IMR-90 (cell line): ENCODE data around the gene CAMTA1. TPM values are rescaled to one million over a fixed set of nuclear protein-coding genes. Genes with fewer than 3 reads are reported as not detected.
"Not testable (repeated sequence)": the region's sequence is repeated elsewhere in the genome, so short reads cannot be mapped to it uniquely, and the experiment has no call there.

ENCODE experiments used
- ATAC-seq: fragments of 200-7000 bp; cut with Tn5 transposase; 2 replicates; pipeline ENCODE4 v1.9.1; 2020; ENCODE audit warnings: low read depth, mild to moderate bottlenecking, moderate library complexity
- BruUV-seq: library from RNA; stranded (reverse); fragments of 400-500 nt; replicated peaks from 2 replicates; lab custom pipeline; 2021; lab: Mats Ljungman, UMichigan
- CTCF ChIA-PET: fragments of 300-600 bp; formaldehyde crosslinking; extraction: SDS; loops from one replicate; lab custom pipeline; 2021; ENCODE audit warnings: antibody characterized with exemption; lab: Yijun Ruan, JAX
- POLR2A ChIA-PET: fragments of 300-600 bp; sonication (Branson Sonifier 250); formaldehyde crosslinking; loops from one replicate; lab custom pipeline; 2022; ENCODE audit warnings: antibody characterized with exemption; ENCODE audit not compliant: unreplicated experiment; lab: Charles Lee
- DNase-seq: peaks from one replicate; pipeline ENCODE4 v3.0.0; 2013
- H2AFZ ChIP-seq: replicated peaks from 2 replicates; pipeline ENCODE3; 2013; ENCODE audit warnings: low read length, mild to moderate bottlenecking; ENCODE audit not compliant: poor library complexity
- H2AK5ac ChIP-seq: 2 replicates; pipeline ENCODE4 v1.6.1; 2013; ENCODE audit warnings: low read depth, low read length, inconsistent platforms
- H2AK9ac ChIP-seq: replicated peaks from 2 replicates; pipeline ENCODE3; 2013; ENCODE audit warnings: mild to moderate bottlenecking, low read depth, low read length, moderate library complexity; ENCODE audit not compliant: poor library complexity
- H2BK120ac ChIP-seq: 2 replicates; pipeline ENCODE4 v1.6.1; 2013; ENCODE audit warnings: low read depth, low read length, inconsistent platforms
- H2BK15ac ChIP-seq: 3 replicates; pipeline ENCODE4 v1.6.1; 2013; ENCODE audit warnings: low read depth, low read length, inconsistent platforms
- H2BK20ac ChIP-seq: 2 replicates; pipeline ENCODE4 v1.6.1; 2013; ENCODE audit warnings: low read depth, mild to moderate bottlenecking, inconsistent platforms, low read length, moderate library complexity
- H2BK5ac ChIP-seq: 2 replicates; pipeline ENCODE4 v1.6.1; 2013; ENCODE audit warnings: mild to moderate bottlenecking, low read depth, low read length, inconsistent platforms; ENCODE audit not compliant: poor library complexity, severe bottlenecking
- H3K14ac ChIP-seq: replicated peaks from 2 replicates; pipeline ENCODE4 v1.6.1; 2013; ENCODE audit warnings: low read depth, low read length, inconsistent platforms
- H3K18ac ChIP-seq: 2 replicates; pipeline ENCODE4 v1.6.1; 2013; ENCODE audit warnings: low read depth, low read length, control low read depth
- H3K23ac ChIP-seq: 2 replicates; pipeline ENCODE4 v1.6.1; 2013; ENCODE audit warnings: low read depth, low read length, inconsistent platforms
- H3K27ac ChIP-seq: 2 replicates; pipeline ENCODE4 v1.5.1; 2013; ENCODE audit warnings: mild to moderate bottlenecking, control low read depth, low read length; ENCODE audit not compliant: insufficient read depth
- H3K27me3 ChIP-seq: 2 replicates; pipeline ENCODE4 v1.6.1; 2013; ENCODE audit warnings: low read length; ENCODE audit not compliant: control insufficient read depth, insufficient read depth
- H3K36me3 ChIP-seq: 2 replicates; pipeline ENCODE4 v1.6.1; 2013; ENCODE audit warnings: low read length, mixed read lengths; ENCODE audit not compliant: control insufficient read depth, insufficient read depth
- H3K4ac ChIP-seq: 2 replicates; pipeline ENCODE4 v1.6.1; 2013; ENCODE audit warnings: low read depth, low read length, inconsistent platforms
- H3K4me1 ChIP-seq: 2 replicates; pipeline ENCODE4 v1.6.1; 2013; ENCODE audit warnings: low read length, mixed read lengths; ENCODE audit not compliant: control insufficient read depth, insufficient read depth
- H3K4me2 ChIP-seq: 2 replicates; pipeline ENCODE4 v1.6.1; 2013; ENCODE audit warnings: low read depth, mild to moderate bottlenecking, control low read depth, low read length, moderate library complexity
- H3K4me3 ChIP-seq: 2 replicates; pipeline ENCODE4 v1.5.1; 2013; ENCODE audit warnings: low read depth, mild to moderate bottlenecking, control low read depth, low read length, moderate library complexity; ENCODE audit not compliant: insufficient read depth
- H3K56ac ChIP-seq: 2 replicates; pipeline ENCODE4 v1.6.1; 2013; ENCODE audit warnings: low read length, inconsistent platforms; ENCODE audit not compliant: insufficient read depth; ENCODE audit errors: extremely low read depth
- H3K79me1 ChIP-seq, 2 experiments: 2 replicates each; pipeline ENCODE4 v1.6.1; 2013; ENCODE audit warnings: low read length in 2 of 2, inconsistent platforms in 1 of 2, low read depth in 1 of 2
- H3K9ac ChIP-seq: 2 replicates; pipeline ENCODE4 v1.6.1; 2013; ENCODE audit warnings: low read depth, low read length, control low read depth
- H3K9me1 ChIP-seq: 2 replicates; pipeline ENCODE4 v1.6.1; 2013; ENCODE audit warnings: low read length, inconsistent platforms; ENCODE audit not compliant: insufficient read depth
- H3K9me3 ChIP-seq: 2 replicates; pipeline ENCODE4 v1.6.1; 2013; ENCODE audit warnings: low read length; ENCODE audit not compliant: control insufficient read depth, insufficient read depth
- H4K20me1 ChIP-seq: 2 replicates; pipeline ENCODE4 v1.6.1; 2013; ENCODE audit warnings: low read length, inconsistent platforms; ENCODE audit not compliant: insufficient read depth
- H4K5ac ChIP-seq: 2 replicates; pipeline ENCODE4 v1.6.1; 2013; ENCODE audit warnings: mild to moderate bottlenecking, low read depth, low read length, control low read depth
- H4K8ac ChIP-seq, 2 experiments: 2 replicates each; pipeline ENCODE4 v1.6.1; 2013; ENCODE audit warnings: low read depth in 2 of 2, low read length in 2 of 2, control low read depth in 1 of 2, inconsistent platforms in 1 of 2
- H4K91ac ChIP-seq: 2 replicates; pipeline ENCODE4 v1.6.1; 2013; ENCODE audit warnings: low read depth, low read length, inconsistent platforms; ENCODE audit not compliant: insufficient read depth
- WGBS, 2 experiments: methylation state at CpG; one replicate each; pipeline versions ENCODE4 v1.1.5 to v1.1.7; 2013; ENCODE audit warnings: missing lambda C conversion rate in 2 of 2; ENCODE audit not compliant: insufficient read length in 1 of 2; ENCODE audit errors: extremely low coverage in 2 of 2; 5-methylcytosine and 5-hydroxymethylcytosine counted together
- dilution Hi-C: fragments of 300-500 bp; cut with HindIII; formaldehyde crosslinking; loops from one replicate; pipeline ENCODE4 v1.14.3; 2018; ENCODE audit warnings: low sequenced_read_pairs; ENCODE audit not compliant: unreplicated experiment
- in situ Hi-C: fragments of 300-500 bp; cut with MboI; formaldehyde crosslinking; loops from 3 replicates; pipeline ENCODE4 v1.14.3; 2019; ENCODE audit warnings: low sequenced_read_pairs, inconsistent platforms, mixed read lengths
- intact Hi-C: fragments of 100-400 bp; cut with micrococcal nuclease; formaldehyde crosslinking; loops from 2 replicates; pipeline ENCODE4 v1.10.0; 2022
- polyA plus RNA-seq, 3 experiments: library from polyadenylated mRNA; depleted of rRNA; stranded (reverse); fragments of >200 nt; gene quantifications; 2 replicates each; pipeline ENCODE4 v1.2.3, GENCODE V29; 2012; ENCODE audit warnings: low replicate concordance in 1 of 3
- total RNA-seq: library from RNA; depleted of rRNA; stranded (reverse); fragments of >200 nt; gene quantifications from 2 replicates; pipeline ENCODE4 v1.2.3, GENCODE V29; 2012

CAMTA1 gene
- total and polyA plus RNA-seq, 2 of the 4 experiments (the other 2 are of a cell fraction), result 35.5 to 74.3 TPM

- H3K27me3 ChIP-seq, H4K5ac ChIP-seq, H3K14ac ChIP-seq, H3K23ac ChIP-seq, H3K27ac ChIP-seq, H3K4me3 ChIP-seq, H3K4me1 ChIP-seq, H4K91ac ChIP-seq, BruUV-seq, dilution Hi-C loops, H2AFZ ChIP-seq, H2BK120ac ChIP-seq, H3K9me3 ChIP-seq, H2AK9ac ChIP-seq, H3K79me1 ChIP-seq, H3K4me2 ChIP-seq, POLR2A ChIA-PET, H2BK20ac ChIP-seq, H4K8ac ChIP-seq, H2AK5ac ChIP-seq, CTCF ChIA-PET, H3K36me3 ChIP-seq, H3K56ac ChIP-seq, in situ Hi-C loops, H3K4ac ChIP-seq, intact Hi-C loops, H3K18ac ChIP-seq, H2BK15ac ChIP-seq, H3K9ac ChIP-seq, H4K20me1 ChIP-seq, H3K9me1 ChIP-seq, ATAC-seq, DNase-seq: not testable (repeated sequence)
- 95% methylated on average over 3 of the region's 3 CpGs; no CpG with 5 or more reads in 1 of the 2 experiments for WGBS, 2 experiments
- H2BK5ac ChIP-seq, result peak overlapping the region; percentile 36
Measured at GRCh38 chr1:7147581-7148282, 362.5 kb downstream of the CAMTA1 start.
